D721Med (cell line): ENCODE measurements around the gene CNIH1.
"Not testable (repeated sequence)": the region's sequence is repeated elsewhere in the genome, so short reads cannot be mapped to it uniquely, and the experiment has no call there.

Experiments
- DNase-seq: peaks from one replicate; pipeline ENCODE4 v3.0.0; 2011; ENCODE audit warnings: low spot score; ENCODE audit not compliant: insufficient read length
- FAIRE-seq: peaks from 2 replicates; lab custom pipeline; 2011; peaks lifted over from hg19 to GRCh38; lab: Jason Lieb, UNC
- CTCF ChIP-seq: IDR thresholded peaks from 2 replicates; pipeline ENCODE4 v1.5.1; 2012; ENCODE audit warnings: mild to moderate bottlenecking, control low read depth; ENCODE audit not compliant: insufficient read depth; ENCODE audit errors: missing control alignments

Gene CNIH1

GRCh38 chr14:54399560-54399959, 41.6 kb downstream of the CNIH1 start:
- TF ChIP-seq CTCF = no peak
- DNase-seq (no peak), FAIRE-seq (no peak)

GRCh38 chr14:54396493-54397335, 44.5 kb downstream of the CNIH1 start, which contains the start of gene CDKN3:
CDKN3 (plus strand) TSS chr14:54397007; CDS start chr14:54397069, 62 bp downstream.
- DNase-seq (peak; percentile 87), FAIRE-seq (no peak)
- TF ChIP-seq CTCF = no peak

GRCh38 chr14:54396183-54396492, 45.0 kb downstream of the CNIH1 start:
- no peak for DNase-seq

GRCh38 chr14:54395716-54396115, 45.5 kb downstream of the CNIH1 start:
- no peak for TF ChIP-seq CTCF
- no peak for FAIRE-seq
- no peak for DNase-seq

More at GRCh38 chr14:54396183-54396492, 45.0 kb downstream of the CNIH1 start:
- TF ChIP-seq CTCF = no peak
- no peak for FAIRE-seq

DNA sequence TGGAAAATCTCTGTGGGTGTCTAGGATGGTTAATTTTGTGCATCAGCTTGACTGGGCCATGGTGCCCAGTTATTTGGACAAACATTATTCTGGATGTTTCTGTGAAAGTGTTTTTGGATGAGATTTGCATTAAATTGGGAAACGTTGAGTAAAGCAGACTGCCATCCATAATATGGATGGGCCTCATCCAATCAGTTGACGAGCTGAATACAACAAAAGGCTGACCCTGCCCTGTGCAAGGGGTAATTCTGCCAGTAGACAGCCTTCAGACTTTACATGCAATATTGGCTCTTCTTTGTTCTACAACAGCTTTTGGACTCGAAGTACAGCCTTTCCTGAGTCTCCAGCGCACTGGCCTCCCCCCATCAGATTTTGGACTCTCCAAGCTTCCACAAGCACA, 45.9 kb downstream of the CNIH1 start:
- DNase-seq (no peak), FAIRE-seq (no peak)
- no peak for TF ChIP-seq CTCF

DNA sequence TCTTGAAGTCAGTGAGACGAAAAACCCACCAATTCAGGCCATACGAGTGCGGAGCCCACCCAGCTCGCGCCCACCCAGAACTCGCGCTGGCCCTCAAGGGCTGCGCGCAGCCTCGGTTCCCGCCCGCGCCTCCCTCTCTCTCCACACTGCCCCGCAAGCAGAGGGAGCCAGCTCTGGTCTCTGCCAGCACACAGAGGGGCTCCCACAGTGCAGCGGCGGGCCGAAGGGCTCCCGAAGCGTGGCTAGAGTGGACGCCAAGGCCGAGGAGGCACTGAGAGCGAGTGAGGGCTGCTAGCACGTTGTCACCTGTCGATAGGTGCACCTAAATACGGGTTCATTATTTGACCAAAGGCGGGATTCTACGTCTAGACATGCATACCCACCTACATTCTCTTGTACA, 46.6 kb downstream of the CNIH1 start:
- FAIRE-seq (no peak), DNase-seq (no peak)
- TF ChIP-seq CTCF = no peak

DNA sequence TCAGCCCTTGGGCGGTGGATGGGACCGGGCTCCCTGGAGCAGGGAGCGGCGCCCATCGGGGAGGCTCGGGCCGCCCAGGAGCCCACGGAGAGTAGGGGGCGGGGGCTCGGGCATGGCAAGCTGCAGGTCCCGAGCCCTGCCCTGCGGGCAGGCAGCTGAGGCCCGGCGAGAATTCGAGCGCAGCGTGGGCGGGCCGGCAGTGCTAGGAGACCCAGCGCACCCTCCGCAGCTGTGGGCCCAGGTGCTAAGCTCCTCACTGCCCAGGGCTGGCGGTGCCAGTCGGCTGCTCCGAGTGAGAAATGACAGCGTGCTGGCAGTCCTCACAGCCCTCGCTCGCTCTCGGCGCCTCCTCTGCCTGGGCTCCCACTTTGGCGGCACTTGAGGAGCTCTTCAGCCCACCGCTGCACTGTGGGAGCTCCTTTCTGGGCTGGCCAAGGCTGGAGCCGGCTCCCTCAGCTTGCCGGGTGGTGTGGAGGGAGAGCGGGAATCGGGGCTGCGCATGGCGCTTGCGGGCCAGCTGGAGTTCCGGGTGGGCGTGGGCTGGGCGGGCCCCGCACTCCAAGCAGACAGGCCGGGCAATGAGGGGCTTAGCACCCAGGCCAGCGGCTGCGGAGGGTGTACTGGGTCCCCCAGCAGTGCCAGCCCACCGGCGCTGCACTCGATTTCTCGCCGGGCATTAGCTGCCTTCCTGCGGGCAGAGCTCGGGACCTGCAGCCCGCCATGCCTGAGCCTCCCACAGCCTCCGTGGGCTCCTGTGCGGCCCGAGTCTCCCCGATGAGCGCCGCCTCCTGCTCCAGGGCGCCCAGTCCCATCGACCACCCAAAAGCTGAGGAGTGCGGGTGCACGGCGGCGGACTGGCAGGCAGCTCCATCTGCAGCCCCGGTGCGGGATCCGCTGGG, 47.9 kb downstream of the CNIH1 start:
- not testable (repeated sequence) for DNase-seq, FAIRE-seq
